ENCODE measurements around the gene PIGA. TPM values are rescaled to one million over a fixed set of nuclear protein-coding genes. Genes with fewer than 3 reads are reported as not detected.

PIGA gene
- total RNA-seq, 1 experiment from 2014 or later: 11.3 TPM

- no peak for TF ChIP-seq CREB1 (CRISPR knock-in tag; IDR thresholded peaks at IDR 0.05)
- no peak for TF ChIP-seq PRDM15 (CRISPR knock-in tag; IDR thresholded peaks at IDR 0.05)
- TF ChIP-seq ZNF121 (CRISPR knock-in tag; IDR thresholded peaks at IDR 0.05): no peak
- TF ChIP-seq ZNF425 (CRISPR knock-in tag; conservative IDR thresholded peaks at IDR 0.05): no peak
- POLR2A ChIA-PET: no interaction called here
- ATAC-seq: no peak
- Mint-ChIP-seq H3K9me3 (no peaks in the 10 kb centered on the region), H3K4me1 (peaks cover 9% of the 10 kb centered on the region), H3K36me3 (no peaks in the 10 kb centered on the region), H3K27me3 (ENCODE audit: low read depth) (no peaks in the 10 kb centered on the region; the same call in 1 of the 2 replicates), H3K4me3 (no peak overlapping the region), H3K27ac (no peak overlapping the region)
- DNase-seq (ENCODE audit: low spot score): no peak
- CTCF ChIA-PET: no interaction called here
Observed at GRCh38 chrX:15298780-15299179, 36.5 kb downstream of the PIGA start.

GRCh38 chrX:15298201-15298600 lies 37.1 kb downstream of the PIGA start:
- CTCF ChIA-PET: no interaction called here
- H3K36me3 Mint-ChIP-seq: no peaks in the 10 kb centered on the region
- peaks cover 9% of the 10 kb centered on the region for H3K4me1 Mint-ChIP-seq
- H3K4me3 Mint-ChIP-seq: no peak overlapping the region
- POLR2A ChIA-PET: no interaction called here
- no peak overlapping the region for H3K27ac Mint-ChIP-seq
- ATAC-seq (no peak), DNase-seq (ENCODE audit: low spot score) (no peak)
- no peaks in the 10 kb centered on the region; the same call in 1 of the 2 replicates for H3K27me3 Mint-ChIP-seq (ENCODE audit: low read depth)
- no peak for TF ChIP-seq ZNF425 (CRISPR knock-in tag; conservative IDR thresholded peaks at IDR 0.05)
- TF ChIP-seq ZNF219 (CRISPR knock-in tag; IDR thresholded peaks at IDR 0.05; ENCODE audit: borderline replicate concordance): no peak
- no peak for TF ChIP-seq CTCF (IDR thresholded peaks at IDR 0.05)
- TF ChIP-seq ZNF396 (CRISPR knock-in tag; IDR thresholded peaks at IDR 0.05; ENCODE audit: borderline replicate concordance): no peak
- TF ChIP-seq NR1H2 (CRISPR knock-in tag; IDR thresholded peaks at IDR 0.05): no peak
- TF ChIP-seq ZNF423 (CRISPR knock-in tag; IDR thresholded peaks at IDR 0.05): no peak
- TF ChIP-seq OVOL2 (CRISPR knock-in tag; IDR thresholded peaks at IDR 0.05; ENCODE audit: borderline replicate concordance): no peak
- TF ChIP-seq ARID4B (CRISPR knock-in tag; IDR thresholded peaks at IDR 0.05; ENCODE audit: borderline replicate concordance): no peak
- TF ChIP-seq TP53 (CRISPR knock-in tag; IDR thresholded peaks at IDR 0.05): no peak
- no peak for TF ChIP-seq GTF2I (CRISPR knock-in tag; conservative IDR thresholded peaks at IDR 0.05)
- TF ChIP-seq TCF7 (CRISPR knock-in tag; IDR thresholded peaks at IDR 0.05; ENCODE audit: low read depth): no peak
- H3K9me3 Mint-ChIP-seq: no peaks in the 10 kb centered on the region

Measured in WTC11 (cell line).